HG03439 (cell line): ENCODE measurements around the gene ZNF362.

Experiments used
- ATAC-seq: cut with Tn5 transposase; IDR thresholded peaks from one replicate; pipeline ENCODE4 v1.9.1; 2021; ENCODE audit warnings: mild to moderate bottlenecking, moderate library complexity; ENCODE audit not compliant: unreplicated experiment

Gene ZNF362

DNA sequence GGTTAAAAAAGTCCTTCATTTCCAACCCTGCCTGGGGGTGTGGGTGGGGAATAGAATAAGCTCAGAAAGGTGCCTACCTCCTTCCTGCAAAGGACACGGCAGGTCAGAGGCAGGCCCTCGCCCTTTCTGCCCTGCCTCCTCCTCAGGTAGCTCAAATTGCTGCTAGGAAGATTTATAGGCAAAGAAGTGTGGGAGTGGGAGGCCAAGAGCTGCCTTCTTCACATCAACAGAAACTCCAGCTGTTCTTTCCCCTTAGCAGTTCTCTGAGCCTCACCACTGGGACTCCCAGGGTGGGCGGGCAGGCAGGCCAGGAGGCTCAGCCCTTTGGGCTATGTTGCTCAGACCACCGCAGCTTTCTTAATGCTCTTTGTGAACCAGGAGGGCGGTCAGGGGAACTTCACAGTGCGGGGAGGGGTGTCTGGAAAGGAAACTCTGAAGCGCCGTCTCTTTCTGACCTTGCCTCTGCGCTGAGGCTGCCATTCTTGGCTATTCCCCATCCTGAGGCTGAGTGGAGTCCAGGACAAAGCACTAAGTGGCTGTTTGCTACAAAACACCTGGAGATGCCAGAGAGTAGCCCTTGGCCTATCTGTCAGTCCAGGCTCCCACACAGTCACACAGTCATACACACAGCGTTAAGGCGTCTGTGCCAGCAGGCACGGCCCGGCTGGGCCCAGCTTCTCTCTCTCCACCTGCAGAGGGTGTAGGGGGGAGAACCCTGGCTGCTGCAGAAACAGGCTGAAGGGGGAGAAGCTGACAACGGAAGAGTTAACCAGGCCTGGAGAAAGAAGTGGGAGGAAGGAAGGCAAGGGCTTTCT, 67.6 kb downstream of the ZNF362 start:
- ATAC-seq = no peak

GRCh38 chr1:33324677-33325575, 68.6 kb downstream of the ZNF362 start:
- no peak for ATAC-seq

DNA sequence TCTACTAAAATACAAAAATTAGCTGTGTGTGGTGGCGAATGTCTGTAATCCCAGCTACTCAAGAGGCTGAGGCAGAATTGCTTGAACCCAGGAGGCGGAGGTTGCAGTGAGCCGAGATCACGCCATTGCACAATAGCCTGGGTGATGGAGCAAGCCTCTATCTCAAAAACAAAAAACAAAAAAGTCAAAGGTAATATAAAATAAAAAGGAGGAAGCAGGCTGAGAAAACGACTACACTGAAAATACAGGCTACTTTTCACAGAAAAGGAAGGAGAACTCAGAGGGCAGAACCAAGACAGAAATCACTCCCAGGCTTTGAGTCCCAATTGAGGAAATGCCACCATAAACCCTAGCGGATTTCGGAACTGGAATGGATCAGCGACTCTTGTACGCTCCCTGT, 70.5 kb downstream of the ZNF362 start:
- no peak for ATAC-seq

DNA sequence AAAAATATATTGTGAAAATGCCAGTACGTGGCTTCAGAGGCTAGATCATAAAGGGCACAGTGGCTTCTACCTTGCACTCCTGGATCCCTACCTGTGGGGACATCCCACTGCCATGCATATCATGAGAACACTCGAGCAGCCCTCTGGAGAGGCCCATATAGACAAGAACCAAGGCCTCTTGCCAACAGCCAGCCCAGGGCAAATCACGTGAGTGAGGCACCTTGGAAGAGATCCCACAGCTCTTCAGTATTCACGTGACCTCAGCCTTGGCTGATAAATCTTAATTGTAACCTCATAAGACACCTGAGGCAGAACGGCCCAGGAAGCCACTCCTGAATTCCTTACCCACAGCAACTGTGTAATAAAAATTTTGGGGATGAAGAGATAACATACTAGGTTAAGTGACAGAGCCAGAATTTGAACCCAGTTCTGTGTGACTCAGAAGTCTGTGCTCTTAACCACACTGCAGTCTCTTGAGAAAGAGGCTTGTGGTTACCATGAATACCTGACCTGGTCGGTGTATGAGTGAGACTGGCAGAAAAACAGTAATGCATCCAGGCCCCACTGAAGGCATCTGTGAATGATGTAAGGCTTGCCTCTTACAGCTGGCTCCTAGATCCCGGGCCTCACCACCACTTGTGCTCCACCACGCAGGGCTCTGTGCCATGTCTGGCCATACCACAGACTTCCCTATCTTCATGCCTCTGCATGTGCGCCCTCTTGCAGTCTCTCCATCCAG, 71.5 kb downstream of the ZNF362 start:
- no peak for ATAC-seq

GRCh38 chr1:33328817-33329216, 72.5 kb downstream of the ZNF362 start:
- no peak for ATAC-seq

DNA sequence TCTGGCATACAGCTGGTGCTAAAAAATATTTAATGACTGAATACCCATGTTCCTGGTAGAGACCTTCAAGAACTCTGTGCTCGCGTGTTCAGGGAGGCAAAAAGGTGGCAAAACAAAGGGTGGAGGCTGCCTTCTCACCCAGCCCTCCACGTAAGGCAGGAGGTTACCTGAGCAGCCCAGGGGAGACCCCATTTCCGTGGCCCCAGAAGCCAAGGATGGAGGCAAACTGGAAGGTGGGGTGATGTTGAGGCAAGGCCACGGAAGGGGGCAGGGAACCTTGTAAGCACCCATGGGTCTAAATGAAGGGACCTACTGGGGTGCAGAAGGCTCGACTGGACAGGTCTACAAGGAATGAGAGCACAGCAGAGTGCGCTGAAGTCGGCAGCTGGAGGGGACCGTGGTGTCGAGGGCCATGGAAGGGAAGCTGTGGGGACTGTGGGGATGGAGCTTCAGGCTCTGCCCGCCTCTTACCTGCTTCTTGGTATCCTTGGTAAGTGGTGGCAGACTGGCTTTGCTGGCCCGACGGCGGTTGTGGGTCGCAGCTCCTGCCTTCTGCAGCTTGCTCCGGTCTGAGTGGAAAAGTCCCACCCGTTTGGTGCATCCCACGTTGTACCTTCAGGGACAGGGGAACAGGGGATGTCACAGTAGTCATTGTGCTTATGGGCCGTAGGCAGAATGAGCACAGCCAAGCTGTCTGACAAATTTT, 73.5 kb downstream of the ZNF362 start:
- ATAC-seq = no peak

- no peak for ATAC-seq
Measured at GRCh38 chr1:33330361-33330890, 74.1 kb downstream of the ZNF362 start.

GRCh38 chr1:33330906-33331305, 74.6 kb downstream of the ZNF362 start:
- ATAC-seq = no peak

DNA sequence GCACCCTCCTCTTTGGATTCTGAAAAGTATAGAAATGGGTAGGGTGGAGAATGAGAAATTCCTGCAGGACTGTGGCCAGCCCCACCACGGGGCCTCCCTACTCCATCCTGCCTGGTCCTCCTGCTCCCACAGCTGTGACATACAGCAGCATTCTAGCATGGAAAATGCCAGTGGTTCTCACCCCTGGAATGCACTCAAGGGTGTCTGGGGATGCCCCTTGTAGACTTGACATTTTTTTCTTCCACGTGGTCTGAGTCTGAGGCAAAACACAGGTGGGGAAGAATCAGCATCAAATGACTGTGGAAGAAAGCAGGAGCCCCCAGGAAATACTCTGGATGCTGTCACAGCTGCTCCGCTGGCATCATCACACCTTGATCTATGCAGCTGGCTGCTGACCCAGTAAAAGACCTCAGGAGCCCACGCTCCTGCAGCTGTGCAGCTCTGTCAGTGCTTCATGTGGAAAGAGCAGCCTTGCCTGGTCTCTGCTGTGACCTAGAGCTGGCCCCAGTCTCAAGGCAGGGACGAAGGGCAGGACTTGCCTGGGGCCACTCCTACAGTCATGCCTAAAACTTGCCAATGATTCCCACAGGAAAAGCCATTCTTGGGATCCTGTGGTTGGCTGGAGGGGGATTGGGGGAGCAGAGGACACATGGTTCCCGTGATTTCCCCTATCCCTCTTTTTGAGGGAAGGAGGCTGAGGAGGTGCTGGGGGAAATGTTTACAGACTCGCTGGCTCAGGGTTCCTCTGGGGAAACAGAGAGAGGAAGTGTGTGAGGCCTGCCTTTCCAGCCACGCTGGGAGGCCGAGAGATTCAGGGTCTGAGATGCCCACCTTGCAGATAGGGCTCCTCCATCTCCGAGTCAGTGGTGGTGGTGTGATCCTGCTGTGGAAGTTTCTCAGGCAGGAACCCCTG, 75.4 kb downstream of the ZNF362 start:
- ATAC-seq = no peak

GRCh38 chr1:33332357-33332789, 76.1 kb downstream of the ZNF362 start:
- ATAC-seq = no peak

- ATAC-seq = no peak
Measured at GRCh38 chr1:33332881-33333280, 76.6 kb downstream of the ZNF362 start.

GRCh38 chr1:33334081-33334552, 77.8 kb downstream of the ZNF362 start:
- no peak for ATAC-seq

GRCh38 chr1:33335020-33335419, 78.7 kb downstream of the ZNF362 start:
- no peak for ATAC-seq

DNA sequence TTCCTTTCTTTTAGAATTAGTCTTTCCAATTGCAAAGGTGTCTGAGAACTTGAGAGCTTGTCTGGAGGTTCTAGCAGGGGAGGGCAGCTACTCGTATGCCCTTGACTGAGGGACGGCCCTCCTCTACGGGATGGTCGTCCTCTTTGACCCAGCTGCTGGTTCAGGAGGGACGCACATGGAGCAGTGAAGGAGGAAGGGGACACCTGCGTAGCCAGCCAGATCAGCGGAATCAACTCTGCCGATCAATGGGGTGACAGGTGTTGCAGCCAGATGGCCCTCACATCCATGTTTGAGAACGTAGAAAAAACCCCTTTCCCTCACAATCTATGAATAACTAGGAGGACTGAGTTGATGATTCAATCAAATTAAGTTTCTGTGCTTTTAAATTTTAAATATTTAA, 80.3 kb downstream of the ZNF362 start:
- ATAC-seq = no peak

DNA sequence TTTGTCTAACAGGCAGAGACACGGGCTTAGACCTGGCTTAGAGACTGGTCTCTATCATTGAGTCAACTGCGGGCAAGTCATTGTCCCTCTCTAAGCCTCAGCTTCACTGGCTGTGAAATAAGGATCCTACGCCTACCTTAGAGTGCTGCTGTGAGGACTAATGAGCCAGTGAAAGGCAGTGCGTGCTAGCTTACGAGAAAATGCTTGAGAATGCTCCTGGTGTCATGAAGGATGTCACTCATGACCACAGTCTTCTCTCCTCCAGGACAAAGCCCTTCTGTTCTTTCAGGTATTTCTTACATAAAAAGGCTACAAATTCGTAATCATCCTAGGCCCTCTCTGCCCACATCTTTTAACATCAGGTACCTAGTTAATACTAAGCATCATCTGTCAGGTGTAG, 81.1 kb downstream of the ZNF362 start:
- no peak for ATAC-seq

DNA sequence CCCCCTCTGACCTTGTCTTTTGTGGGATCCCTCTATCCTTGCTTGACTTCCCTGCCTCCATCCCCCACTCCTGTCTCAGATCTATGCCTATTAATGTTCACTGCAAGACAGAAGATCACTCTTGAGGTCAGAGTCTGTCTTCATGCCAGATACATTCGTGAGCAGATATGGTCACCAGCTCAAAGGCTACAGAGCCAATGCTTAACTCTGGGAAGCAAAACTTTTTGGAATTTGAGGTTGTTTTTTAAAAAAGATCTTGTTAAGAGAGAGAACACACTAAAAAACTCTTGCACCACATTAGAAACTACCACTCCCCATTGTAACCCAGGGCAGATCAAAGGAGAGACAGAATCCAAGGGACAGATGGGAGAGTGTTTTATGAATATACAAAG, 81.8 kb downstream of the ZNF362 start:
- ATAC-seq = no peak

- ATAC-seq = no peak
Measured at GRCh38 chr1:33338440-33339211, 82.3 kb downstream of the ZNF362 start.

DNA sequence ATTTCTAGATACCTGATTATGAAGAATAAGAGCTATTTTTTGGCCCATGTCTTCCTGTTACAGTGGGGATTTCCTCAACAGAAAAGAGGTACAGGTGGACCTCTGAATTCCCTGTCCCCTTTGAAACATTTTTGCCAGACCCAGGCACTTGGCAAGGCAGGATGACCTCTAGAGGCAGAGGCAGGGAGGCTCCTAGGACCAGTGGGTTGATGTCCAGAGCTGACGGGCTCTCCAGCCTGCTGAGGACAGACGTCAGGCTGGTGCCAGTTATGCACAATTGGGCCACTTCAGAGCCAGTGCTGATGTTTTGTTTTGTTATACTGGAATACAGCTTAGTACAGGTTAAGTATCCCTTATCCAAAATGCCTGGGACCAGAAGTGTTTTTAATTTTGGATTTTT, 83.1 kb downstream of the ZNF362 start:
- no peak for ATAC-seq
